ENCODE measurements around the gene PEX14.

Gene PEX14

DNA sequence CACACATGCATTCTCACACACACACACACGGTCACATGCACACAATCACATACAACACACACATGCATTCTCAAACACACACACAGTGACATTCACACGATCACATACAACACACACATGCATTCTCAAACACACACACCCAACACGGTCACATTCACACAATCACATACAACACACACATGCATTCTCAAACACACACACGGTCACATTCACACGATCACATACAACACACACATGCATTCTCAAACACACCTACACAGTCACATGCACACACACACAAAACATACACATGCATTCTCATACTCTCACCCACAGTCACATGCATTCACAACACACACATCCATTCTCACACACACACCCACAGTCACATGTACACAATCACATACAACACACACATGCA lies 186.7 kb downstream of the PEX14 start:
- Histone ChIP-seq H3K9me3 (ENCODE audit: control insufficient read depth in 2 of 2, low read length in 2 of 2) (no peaks in the 10 kb centered on the region), H3K36me3 (ENCODE audit: control insufficient read depth in 2 of 2, insufficient read depth in 2 of 2, low read length in 2 of 2) (peaks cover 19 to 29% of the 10 kb centered on the region in 2 donors), H3K27me3 (ENCODE audit: control insufficient read depth in 2 of 2, insufficient read depth in 2 of 2, low read length in 2 of 2) (no peaks in the 10 kb centered on the region), H3K4me1 (ENCODE audit: control insufficient read depth in 2 of 2, insufficient read depth in 2 of 2, low read length in 2 of 2) (no peaks in the 10 kb centered on the region), H3K4me3 (ENCODE audit: low read length in 2 of 2) (no peak overlapping the region), H3K9ac (ENCODE audit: low read depth in 1 of 2, low read length in 2 of 2) (no peak overlapping the region), H3K27ac (ENCODE audit: low read depth in 2 of 2, low read length in 2 of 2) (no peak overlapping the region)

DNA sequence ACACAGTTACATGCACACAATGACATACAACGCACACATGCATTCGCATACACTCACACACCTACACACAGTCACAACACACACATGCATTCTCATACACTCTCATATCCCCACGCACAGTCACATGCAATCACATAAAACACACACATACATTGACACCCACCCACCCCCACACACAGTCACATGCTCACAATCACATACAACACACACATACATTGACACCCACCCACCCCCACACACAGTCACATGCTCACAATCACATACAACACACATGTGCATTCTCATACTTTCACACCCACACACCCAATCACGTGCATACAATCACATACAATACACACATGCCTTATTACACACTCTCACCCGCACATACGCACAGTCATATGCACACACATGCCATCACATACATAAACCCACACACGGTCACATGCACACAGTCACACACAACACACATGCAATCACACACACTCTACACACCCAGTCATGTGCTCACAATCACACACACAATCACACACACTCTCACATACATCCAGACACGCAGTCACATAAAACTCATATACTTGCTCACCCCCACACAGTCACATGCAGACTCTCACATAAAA lies 187.4 kb downstream of the PEX14 start:
- H3K36me3 ChIP-seq (ENCODE audit: control insufficient read depth in 2 of 2, insufficient read depth in 2 of 2, low read length in 2 of 2): peaks cover 19 to 29% of the 10 kb centered on the region in 2 donors
- H3K9me3 ChIP-seq (ENCODE audit: control insufficient read depth in 2 of 2, low read length in 2 of 2): no peaks in the 10 kb centered on the region
- H3K4me3 ChIP-seq (ENCODE audit: low read length in 2 of 2): no peak overlapping the region
- H3K27me3 ChIP-seq (ENCODE audit: control insufficient read depth in 2 of 2, insufficient read depth in 2 of 2, low read length in 2 of 2): no peaks in the 10 kb centered on the region
- H3K4me1 ChIP-seq (ENCODE audit: control insufficient read depth in 2 of 2, insufficient read depth in 2 of 2, low read length in 2 of 2): no peaks in the 10 kb centered on the region
- no peak overlapping the region for H3K9ac ChIP-seq (ENCODE audit: low read depth in 1 of 2, low read length in 2 of 2)
- no peak overlapping the region for H3K27ac ChIP-seq (ENCODE audit: low read depth in 2 of 2, low read length in 2 of 2)

DNA sequence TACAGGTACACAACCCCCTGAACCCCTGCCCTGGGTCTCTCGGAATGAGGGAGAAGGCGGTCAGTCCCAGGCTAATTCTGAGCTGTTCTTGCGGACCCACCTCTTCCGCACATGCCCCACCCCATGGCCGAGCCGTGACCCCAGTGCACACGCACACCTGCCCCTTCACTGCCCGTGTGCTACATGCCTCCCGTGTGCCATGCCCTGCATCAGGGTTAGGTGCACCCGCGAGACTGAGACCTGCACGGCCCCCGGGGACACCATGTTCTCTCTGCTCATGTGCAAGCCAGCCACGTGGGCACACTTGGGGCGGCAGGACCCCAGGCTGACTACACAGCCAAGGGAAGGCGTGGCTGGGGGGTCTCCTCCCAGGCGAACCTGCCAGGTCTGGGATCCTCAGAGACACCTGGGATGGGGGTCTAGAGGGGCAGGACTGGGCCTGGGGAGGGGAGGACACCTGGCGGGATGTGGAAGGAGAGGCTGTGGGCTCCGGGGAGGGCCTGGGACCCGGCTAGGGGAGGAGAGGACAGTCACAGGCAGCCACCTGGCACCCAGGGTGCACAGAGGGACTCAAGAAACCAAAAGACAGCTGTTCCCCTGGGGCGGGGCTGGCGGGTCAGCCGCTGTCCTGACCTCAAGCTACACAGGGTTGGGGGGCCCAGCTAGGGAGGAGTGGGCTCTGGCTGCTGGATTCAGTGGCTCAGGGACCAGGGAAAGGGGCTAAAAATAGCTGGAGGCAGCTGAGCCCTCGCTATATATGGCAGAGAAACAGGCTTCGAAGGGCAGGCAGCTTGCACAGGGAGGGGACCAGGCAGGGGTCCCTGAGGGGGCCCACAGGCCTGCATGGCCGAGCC lies 188.3 kb downstream of the PEX14 start:
- Histone ChIP-seq H3K9ac (ENCODE audit: low read depth in 1 of 2, low read length in 2 of 2) (no peak overlapping the region), H3K27ac (ENCODE audit: low read depth in 2 of 2, low read length in 2 of 2) (no peak overlapping the region), H3K36me3 (ENCODE audit: control insufficient read depth in 2 of 2, insufficient read depth in 2 of 2, low read length in 2 of 2) (peaks cover 19 to 27% of the 10 kb centered on the region in 2 donors), H3K9me3 (ENCODE audit: control insufficient read depth in 2 of 2, low read length in 2 of 2) (no peaks in the 10 kb centered on the region), H3K27me3 (ENCODE audit: control insufficient read depth in 2 of 2, insufficient read depth in 2 of 2, low read length in 2 of 2) (no peaks in the 10 kb centered on the region), H3K4me1 (ENCODE audit: control insufficient read depth in 2 of 2, insufficient read depth in 2 of 2, low read length in 2 of 2) (no peaks in the 10 kb centered on the region), H3K4me3 (ENCODE audit: low read length in 2 of 2) (no peak overlapping the region)

DNA sequence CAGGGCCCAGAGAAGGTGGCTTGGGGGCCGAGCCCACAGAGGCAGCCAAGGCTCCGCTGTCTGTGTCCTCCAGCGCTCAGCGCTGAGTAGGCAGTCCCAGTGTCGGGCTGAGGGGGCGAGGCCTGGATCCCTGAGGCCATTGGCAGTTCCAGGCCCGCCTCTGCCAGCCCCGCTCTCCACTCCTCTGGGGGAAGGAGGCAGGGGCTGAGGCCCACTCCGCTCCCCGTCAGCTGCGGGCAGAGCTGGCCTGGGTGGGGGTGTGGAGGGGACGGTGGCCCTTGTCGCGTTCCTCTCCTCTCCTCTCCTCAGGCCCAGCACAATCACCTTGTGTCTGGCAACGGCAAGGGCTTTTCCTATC lies 188.9 kb downstream of the PEX14 start:
- H3K36me3 ChIP-seq (ENCODE audit: control insufficient read depth in 2 of 2, insufficient read depth in 2 of 2, low read length in 2 of 2): peaks cover 19 to 25% of the 10 kb centered on the region in 2 donors
- peaks cover under 1 to 2% of the 10 kb centered on the region in 2 donors for H3K4me1 ChIP-seq (ENCODE audit: control insufficient read depth in 2 of 2, insufficient read depth in 2 of 2, low read length in 2 of 2)
- no peaks in the 10 kb centered on the region for H3K9me3 ChIP-seq (ENCODE audit: control insufficient read depth in 2 of 2, low read length in 2 of 2)
- no peak overlapping the region for H3K4me3 ChIP-seq (ENCODE audit: low read length in 2 of 2)
- H3K27me3 ChIP-seq (ENCODE audit: control insufficient read depth in 2 of 2, insufficient read depth in 2 of 2, low read length in 2 of 2): no peaks in the 10 kb centered on the region
- H3K9ac ChIP-seq (ENCODE audit: low read depth in 1 of 2, low read length in 2 of 2): no peak overlapping the region
- H3K27ac ChIP-seq (ENCODE audit: low read depth in 2 of 2, low read length in 2 of 2): no peak overlapping the region

DNA sequence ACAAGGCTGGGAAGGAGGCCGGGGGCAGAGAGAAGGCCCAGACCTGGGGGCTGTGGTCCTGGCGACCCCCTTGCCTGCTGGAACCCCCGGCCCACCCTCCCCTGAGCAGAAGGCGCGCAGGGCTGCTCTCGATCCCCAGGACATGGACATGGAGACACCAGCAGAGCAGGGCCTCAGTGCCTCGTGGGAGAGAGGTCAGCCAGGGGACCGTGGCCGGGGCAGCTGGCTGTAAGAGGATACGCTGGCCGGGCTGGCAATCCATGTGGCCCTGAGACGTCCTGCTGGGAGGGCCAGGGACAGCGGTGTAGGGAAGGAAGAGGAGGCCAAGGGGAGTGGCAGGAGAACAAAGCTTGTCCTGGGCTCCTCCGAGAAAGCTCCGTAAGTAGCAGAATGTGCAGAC lies 189.5 kb downstream of the PEX14 start:
- Histone ChIP-seq H3K4me1 (ENCODE audit: control insufficient read depth in 2 of 2, insufficient read depth in 2 of 2, low read length in 2 of 2) (peaks cover 3% of the 10 kb centered on the region in 2 donors), H3K27me3 (ENCODE audit: control insufficient read depth in 2 of 2, insufficient read depth in 2 of 2, low read length in 2 of 2) (no peaks in the 10 kb centered on the region), H3K9me3 (ENCODE audit: control insufficient read depth in 2 of 2, low read length in 2 of 2) (no peaks in the 10 kb centered on the region), H3K27ac (ENCODE audit: low read depth in 2 of 2, low read length in 2 of 2) (no peak overlapping the region), H3K4me3 (ENCODE audit: low read length in 2 of 2) (no peak overlapping the region), H3K9ac (ENCODE audit: low read depth in 1 of 2, low read length in 2 of 2) (no peak overlapping the region), H3K36me3 (ENCODE audit: control insufficient read depth in 2 of 2, insufficient read depth in 2 of 2, low read length in 2 of 2) (peaks cover 14 to 21% of the 10 kb centered on the region in 2 donors)

DNA sequence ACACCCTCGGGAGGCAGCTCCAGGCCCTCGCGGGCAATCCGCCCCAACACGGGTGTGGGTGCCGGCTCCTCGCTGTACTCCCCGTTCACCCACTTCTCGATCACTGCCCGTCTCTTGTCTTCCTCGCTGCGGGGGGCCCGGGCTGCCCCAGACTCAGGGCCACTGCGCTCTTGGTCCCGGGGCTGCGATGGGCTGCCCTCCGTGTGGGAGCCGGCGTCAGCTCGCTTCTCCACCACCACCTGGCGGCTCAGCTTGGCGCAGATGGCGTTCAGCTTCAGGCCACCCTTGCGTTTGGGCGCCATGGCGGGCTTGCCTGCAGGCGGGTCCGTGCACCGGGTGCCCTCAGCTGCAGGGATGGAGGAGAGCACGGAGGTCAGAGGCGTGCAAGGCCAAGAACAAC lies 190.5 kb downstream of the PEX14 start:
- Histone ChIP-seq H3K27ac (ENCODE audit: low read depth in 2 of 2, low read length in 2 of 2) (no peak overlapping the region), H3K9ac (ENCODE audit: low read depth in 1 of 2, low read length in 2 of 2) (no peak overlapping the region), H3K27me3 (ENCODE audit: control insufficient read depth in 2 of 2, insufficient read depth in 2 of 2, low read length in 2 of 2) (no peaks in the 10 kb centered on the region), H3K36me3 (ENCODE audit: control insufficient read depth in 2 of 2, insufficient read depth in 2 of 2, low read length in 2 of 2) (peaks cover 6 to 13% of the 10 kb centered on the region in 2 donors), H3K9me3 (ENCODE audit: control insufficient read depth in 2 of 2, low read length in 2 of 2) (no peaks in the 10 kb centered on the region), H3K4me3 (ENCODE audit: low read length in 2 of 2) (no peak overlapping the region), H3K4me1 (ENCODE audit: control insufficient read depth in 2 of 2, insufficient read depth in 2 of 2, low read length in 2 of 2) (peaks cover 3% of the 10 kb centered on the region in 2 donors)

DNA sequence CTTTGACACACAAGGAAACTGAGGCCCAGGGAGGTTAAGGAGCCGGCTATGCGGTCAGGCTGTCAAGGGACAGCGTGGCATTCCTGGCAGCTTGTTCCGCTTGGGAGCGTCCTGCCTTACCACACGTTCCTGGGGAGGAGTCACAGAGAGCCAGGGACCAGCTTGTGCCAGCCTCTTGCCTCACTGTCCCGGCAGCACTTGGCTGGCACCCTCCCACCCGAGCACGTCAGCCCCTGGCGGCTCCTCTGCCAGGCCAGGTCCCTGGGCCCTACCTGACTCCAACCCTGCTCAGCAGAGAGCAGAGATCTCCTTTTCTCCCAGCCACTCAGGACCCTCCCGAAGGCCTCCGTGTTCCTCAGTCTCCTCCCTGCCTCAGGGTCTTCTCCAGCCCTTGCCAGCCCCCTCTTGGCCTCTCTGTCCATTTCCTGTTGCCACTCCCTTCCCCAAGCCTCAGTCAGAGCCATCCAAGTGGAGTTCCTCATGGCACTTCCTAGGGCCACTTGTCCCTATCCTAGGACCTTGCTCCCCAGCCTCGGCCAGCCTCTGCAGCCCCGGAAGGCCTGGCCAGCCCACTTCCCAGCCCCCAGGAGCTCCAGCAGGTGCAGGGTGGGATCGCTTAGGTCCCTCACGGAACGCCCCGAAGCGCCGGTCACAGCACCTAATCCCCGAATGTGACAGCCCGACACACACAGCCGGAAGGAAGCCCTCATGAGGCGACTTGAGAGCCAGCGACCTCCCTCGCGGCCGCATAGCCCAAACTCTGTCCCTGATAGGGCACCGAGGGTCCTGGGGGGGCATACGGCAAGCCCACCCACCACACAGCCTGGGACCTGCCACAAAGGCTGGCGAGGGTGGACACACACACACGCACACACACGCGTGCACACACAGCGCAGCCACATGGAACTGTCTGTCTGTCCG lies 191.4 kb downstream of the PEX14 start:
- H3K27ac ChIP-seq (ENCODE audit: low read depth in 2 of 2, low read length in 2 of 2): no peak overlapping the region
- H3K4me3 ChIP-seq (ENCODE audit: low read length in 2 of 2): no peak overlapping the region
- H3K27me3 ChIP-seq (ENCODE audit: control insufficient read depth in 2 of 2, insufficient read depth in 2 of 2, low read length in 2 of 2): no peaks in the 10 kb centered on the region
- H3K9me3 ChIP-seq (ENCODE audit: control insufficient read depth in 2 of 2, low read length in 2 of 2): no peaks in the 10 kb centered on the region
- no peak overlapping the region for H3K9ac ChIP-seq (ENCODE audit: low read depth in 1 of 2, low read length in 2 of 2)
- peaks cover 3% of the 10 kb centered on the region in 2 donors for H3K4me1 ChIP-seq (ENCODE audit: control insufficient read depth in 2 of 2, insufficient read depth in 2 of 2, low read length in 2 of 2)
- H3K36me3 ChIP-seq (ENCODE audit: control insufficient read depth in 2 of 2, insufficient read depth in 2 of 2, low read length in 2 of 2): peaks cover 3 to 11% of the 10 kb centered on the region in 2 donors

DNA sequence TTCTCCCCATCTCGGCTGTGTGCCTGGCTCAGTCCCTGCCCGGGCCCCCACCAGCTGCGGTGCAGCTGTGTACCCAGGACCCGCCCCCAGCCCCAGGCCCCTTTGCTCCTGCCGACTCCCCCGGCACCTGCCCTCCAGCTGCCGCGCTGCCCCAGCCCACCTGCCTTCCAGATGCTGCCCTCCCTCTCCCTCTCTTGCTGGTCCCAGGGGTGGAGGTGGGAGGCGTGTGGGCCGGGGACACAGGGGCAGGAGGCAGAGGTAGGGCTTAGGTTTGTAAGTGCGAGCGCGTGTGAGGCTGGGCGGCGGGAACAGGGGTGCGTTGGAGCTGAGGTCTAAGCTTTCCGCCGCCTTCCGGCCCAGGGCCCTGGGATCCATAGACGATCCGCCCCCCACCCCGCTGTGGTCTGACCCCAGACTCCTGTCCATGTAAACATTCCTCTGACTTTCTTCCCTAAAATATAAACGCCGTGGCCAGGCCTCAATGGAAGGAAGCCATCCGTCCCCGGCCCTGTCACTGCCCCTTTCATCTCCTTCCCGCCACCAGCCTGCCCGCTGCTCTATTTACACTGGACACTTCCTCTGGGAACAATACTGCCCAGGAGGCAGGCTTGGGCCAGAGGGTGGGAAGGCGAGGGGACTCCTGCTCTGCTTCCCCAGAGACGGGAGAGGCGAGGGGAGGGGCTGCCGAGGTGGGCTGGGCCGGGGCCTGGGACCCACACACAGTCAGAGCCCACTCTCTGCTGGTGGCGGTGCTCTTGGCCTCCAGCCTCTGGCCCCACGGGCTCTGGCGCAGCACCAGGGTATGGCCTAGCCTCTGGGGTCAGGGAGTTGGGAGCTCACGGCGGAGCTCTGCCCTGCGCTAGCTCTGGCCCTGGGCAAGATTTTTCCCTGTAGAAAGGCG lies 193.4 kb downstream of the PEX14 start:
- no peaks in the 10 kb centered on the region for H3K9me3 ChIP-seq (ENCODE audit: control insufficient read depth in 2 of 2, low read length in 2 of 2)
- no peaks in the 10 kb centered on the region for H3K27me3 ChIP-seq (ENCODE audit: control insufficient read depth in 2 of 2, insufficient read depth in 2 of 2, low read length in 2 of 2)
- H3K4me1 ChIP-seq (ENCODE audit: control insufficient read depth in 2 of 2, insufficient read depth in 2 of 2, low read length in 2 of 2): peaks cover 5 to 10% of the 10 kb centered on the region in 2 donors
- H3K4me3 ChIP-seq (ENCODE audit: low read length in 2 of 2): no peak overlapping the region
- no peak overlapping the region for H3K9ac ChIP-seq (ENCODE audit: low read depth in 1 of 2, low read length in 2 of 2)
- peak overlapping the region in 1 of 2 donors; percentile 23 for H3K27ac ChIP-seq (ENCODE audit: low read depth in 2 of 2, low read length in 2 of 2)
- peaks cover 3 to 7% of the 10 kb centered on the region in 2 donors for H3K36me3 ChIP-seq (ENCODE audit: control insufficient read depth in 2 of 2, insufficient read depth in 2 of 2, low read length in 2 of 2)

DNA sequence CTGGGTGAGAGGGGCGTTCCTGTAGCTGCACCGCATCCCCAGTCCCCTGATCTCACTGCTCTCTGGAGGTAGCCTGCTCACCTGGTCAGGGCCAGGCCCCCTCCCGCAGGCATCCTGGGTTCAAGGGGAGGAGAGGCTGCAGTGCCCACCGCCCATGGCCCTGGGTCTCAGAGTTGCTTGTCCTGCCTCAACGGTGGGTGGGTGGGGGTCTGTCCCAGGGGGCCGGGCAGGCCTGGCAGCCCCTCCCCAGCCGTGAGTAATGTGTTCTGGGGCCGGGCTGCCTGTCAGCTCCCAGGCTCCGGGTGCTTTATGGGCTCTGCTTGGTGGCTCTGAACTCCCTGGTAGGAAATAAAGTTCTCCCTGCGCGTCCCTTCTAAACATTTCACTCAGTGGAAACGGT lies 194.8 kb downstream of the PEX14 start:
- H3K9me3 ChIP-seq (ENCODE audit: control insufficient read depth in 2 of 2, low read length in 2 of 2): no peaks in the 10 kb centered on the region
- H3K36me3 ChIP-seq (ENCODE audit: control insufficient read depth in 2 of 2, insufficient read depth in 2 of 2, low read length in 2 of 2): peaks cover 0 to 7% of the 10 kb centered on the region in 2 donors
- no peak overlapping the region for H3K27ac ChIP-seq (ENCODE audit: low read depth in 2 of 2, low read length in 2 of 2)
- no peak overlapping the region for H3K9ac ChIP-seq (ENCODE audit: low read depth in 1 of 2, low read length in 2 of 2)
- H3K4me3 ChIP-seq (ENCODE audit: low read length in 2 of 2): no peak overlapping the region
- H3K27me3 ChIP-seq (ENCODE audit: control insufficient read depth in 2 of 2, insufficient read depth in 2 of 2, low read length in 2 of 2): no peaks in the 10 kb centered on the region
- peaks cover 10 to 24% of the 10 kb centered on the region in 2 donors for H3K4me1 ChIP-seq (ENCODE audit: control insufficient read depth in 2 of 2, insufficient read depth in 2 of 2, low read length in 2 of 2)
